ENCODE results near the gene RPS19. TPM values are rescaled to one million over a fixed set of nuclear protein-coding genes. Genes with fewer than 3 reads are reported as not detected.

The RPS19 gene
- polyA plus RNA-seq, 1 donor from 2014 or later, result 783 TPM

GRCh38 chr19:41813911-41814310, 46.1 kb upstream of the RPS19 start:
- Histone ChIP-seq H3K4me2 (ENCODE audit: low read length) (no peak overlapping the region), H4K20me1 (ENCODE audit: insufficient read depth) (no peaks in the 10 kb centered on the region), H3K27ac (ENCODE audit: low read length) (no peak overlapping the region), H3K9ac (ENCODE audit: low read length) (no peak overlapping the region), H3K27me3 (ENCODE audit: insufficient read depth, low read depth, low read length) (no peaks in the 10 kb centered on the region), H3K9me3 (ENCODE audit: low read length) (no peaks in the 10 kb centered on the region), H3K9me2 (ENCODE audit: insufficient read depth, low read length) (no peaks in the 10 kb centered on the region), H2AFZ (ENCODE audit: low read depth, low read length) (no peak overlapping the region), H3K79me2 (replicated peaks; ENCODE audit: insufficient read depth, low read length) (no peaks in the 10 kb centered on the region), H3K4me3 (ENCODE audit: low read length) (no peak overlapping the region), H3K36me3 (ENCODE audit: insufficient read depth, low read length) (no peaks in the 10 kb centered on the region), H3F3A (ENCODE audit: insufficient read depth, low read length, poor library complexity, severe bottlenecking) (no peaks in the 10 kb centered on the region)
- TF ChIP-seq POLR2AphosphoS5 (IDR thresholded peaks at IDR 0.05) (no peak), CTCF (IDR thresholded peaks at IDR 0.05; ENCODE audit: poor library complexity, severe bottlenecking) (no peak), SMC3 (conservative IDR thresholded peaks at IDR 0.05; ENCODE audit: poor library complexity) (no peak), TAF1 (IDR thresholded peaks at IDR 0.05; ENCODE audit: low read depth) (no peak), EP300 (conservative IDR thresholded peaks at IDR 0.05; ENCODE audit: poor library complexity, severe bottlenecking) (no peak), RAD21 (conservative IDR thresholded peaks at IDR 0.05) (no peak), EZH2 (IDR thresholded peaks at IDR 0.05; ENCODE audit: borderline replicate concordance, insufficient read depth, low read length, poor library complexity, severe bottlenecking) (no peak), MXI1 (conservative IDR thresholded peaks at IDR 0.05; ENCODE audit: poor library complexity, severe bottlenecking) (no peak)
- TF ChIP-seq, protein P1, sequence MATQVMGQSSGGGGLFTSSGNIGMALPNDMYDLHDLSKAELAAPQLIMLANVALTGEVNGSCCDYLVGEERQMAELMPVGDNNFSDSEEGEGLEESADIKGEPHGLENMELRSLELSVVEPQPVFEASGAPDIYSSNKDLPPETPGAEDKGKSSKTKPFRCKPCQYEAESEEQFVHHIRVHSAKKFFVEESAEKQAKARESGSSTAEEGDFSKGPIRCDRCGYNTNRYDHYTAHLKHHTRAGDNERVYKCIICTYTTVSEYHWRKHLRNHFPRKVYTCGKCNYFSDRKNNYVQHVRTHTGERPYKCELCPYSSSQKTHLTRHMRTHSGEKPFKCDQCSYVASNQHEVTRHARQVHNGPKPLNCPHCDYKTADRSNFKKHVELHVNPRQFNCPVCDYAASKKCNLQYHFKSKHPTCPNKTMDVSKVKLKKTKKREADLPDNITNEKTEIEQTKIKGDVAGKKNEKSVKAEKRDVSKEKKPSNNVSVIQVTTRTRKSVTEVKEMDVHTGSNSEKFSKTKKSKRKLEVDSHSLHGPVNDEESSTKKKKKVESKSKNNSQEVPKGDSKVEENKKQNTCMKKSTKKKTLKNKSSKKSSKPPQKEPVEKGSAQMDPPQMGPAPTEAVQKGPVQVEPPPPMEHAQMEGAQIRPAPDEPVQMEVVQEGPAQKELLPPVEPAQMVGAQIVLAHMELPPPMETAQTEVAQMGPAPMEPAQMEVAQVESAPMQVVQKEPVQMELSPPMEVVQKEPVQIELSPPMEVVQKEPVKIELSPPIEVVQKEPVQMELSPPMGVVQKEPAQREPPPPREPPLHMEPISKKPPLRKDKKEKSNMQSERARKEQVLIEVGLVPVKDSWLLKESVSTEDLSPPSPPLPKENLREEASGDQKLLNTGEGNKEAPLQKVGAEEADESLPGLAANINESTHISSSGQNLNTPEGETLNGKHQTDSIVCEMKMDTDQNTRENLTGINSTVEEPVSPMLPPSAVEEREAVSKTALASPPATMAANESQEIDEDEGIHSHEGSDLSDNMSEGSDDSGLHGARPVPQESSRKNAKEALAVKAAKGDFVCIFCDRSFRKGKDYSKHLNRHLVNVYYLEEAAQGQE (IDR thresholded peaks at IDR 0.05; ENCODE audit: borderline replicate concordance), result no peak

DNA sequence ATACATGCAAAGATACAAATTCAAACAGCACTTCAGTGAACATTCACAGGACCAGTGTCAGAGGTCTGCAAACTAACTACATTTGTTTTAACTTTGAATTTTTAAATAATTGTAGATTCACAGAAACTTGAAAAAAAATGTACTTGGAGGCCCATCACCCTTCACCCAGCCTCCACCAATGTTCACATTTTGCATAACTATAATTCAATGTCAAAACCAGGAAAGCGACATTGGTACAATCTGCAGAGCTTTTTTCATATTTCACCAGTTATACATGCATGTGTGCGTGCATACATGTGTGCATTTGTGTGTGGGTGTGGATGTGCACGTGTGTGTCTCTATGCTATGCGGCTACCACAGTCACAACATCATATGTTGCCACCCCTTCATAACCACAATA, 44.8 kb upstream of the RPS19 start:
- Histone ChIP-seq H3K27me3 (ENCODE audit: insufficient read depth, low read depth, low read length) (no peaks in the 10 kb centered on the region), H3K4me3 (ENCODE audit: low read length) (no peak overlapping the region), H3K9me2 (ENCODE audit: insufficient read depth, low read length) (no peaks in the 10 kb centered on the region), H3K27ac (ENCODE audit: low read length) (no peak overlapping the region), H3K4me2 (ENCODE audit: low read length) (no peak overlapping the region), H3K36me3 (ENCODE audit: insufficient read depth, low read length) (no peaks in the 10 kb centered on the region), H3K79me2 (replicated peaks; ENCODE audit: insufficient read depth, low read length) (no peaks in the 10 kb centered on the region), H3K9ac (ENCODE audit: low read length) (no peak overlapping the region), H2AFZ (ENCODE audit: low read depth, low read length) (no peak overlapping the region), H4K20me1 (ENCODE audit: insufficient read depth) (no peaks in the 10 kb centered on the region), H3F3A (ENCODE audit: insufficient read depth, low read length, poor library complexity, severe bottlenecking) (no peaks in the 10 kb centered on the region), H3K9me3 (ENCODE audit: low read length) (no peaks in the 10 kb centered on the region)
- no peak for TF ChIP-seq TAF1 (IDR thresholded peaks at IDR 0.05; ENCODE audit: low read depth)
- TF ChIP-seq CTCF (IDR thresholded peaks at IDR 0.05; ENCODE audit: poor library complexity, severe bottlenecking), result no peak
- TF ChIP-seq, protein P1 (IDR thresholded peaks at IDR 0.05; ENCODE audit: borderline replicate concordance), result no peak
- no peak for TF ChIP-seq MXI1 (conservative IDR thresholded peaks at IDR 0.05; ENCODE audit: poor library complexity, severe bottlenecking)
- TF ChIP-seq EZH2 (IDR thresholded peaks at IDR 0.05; ENCODE audit: borderline replicate concordance, insufficient read depth, low read length, poor library complexity, severe bottlenecking), result no peak
